Measurements from ENCODE around the gene TRAM2.

GRCh38 chr6:52553158-52553557 lies 23.7 kb downstream of the TRAM2 start:
- TF ChIP-seq CTCF (IDR thresholded peaks at IDR 0.05; ENCODE audit: low read length): no peak
- TF ChIP-seq EZH2 (IDR thresholded peaks at IDR 0.05; ENCODE audit: borderline replicate concordance, low read length): no peak

Data from OCI-LY1 (cell line).